GM18909 (cell line): ENCODE results near the gene ABI2.
"Not testable (repeated sequence)": the region's sequence is repeated elsewhere in the genome, so short reads cannot be mapped to it uniquely, and the experiment has no call there.

Experiments
- ATAC-seq: cut with Tn5 transposase; IDR thresholded peaks from one replicate; pipeline ENCODE4 v1.9.1; 2021; ENCODE audit warnings: mild to moderate bottlenecking; ENCODE audit not compliant: unreplicated experiment, poor library complexity

Gene ABI2

DNA sequence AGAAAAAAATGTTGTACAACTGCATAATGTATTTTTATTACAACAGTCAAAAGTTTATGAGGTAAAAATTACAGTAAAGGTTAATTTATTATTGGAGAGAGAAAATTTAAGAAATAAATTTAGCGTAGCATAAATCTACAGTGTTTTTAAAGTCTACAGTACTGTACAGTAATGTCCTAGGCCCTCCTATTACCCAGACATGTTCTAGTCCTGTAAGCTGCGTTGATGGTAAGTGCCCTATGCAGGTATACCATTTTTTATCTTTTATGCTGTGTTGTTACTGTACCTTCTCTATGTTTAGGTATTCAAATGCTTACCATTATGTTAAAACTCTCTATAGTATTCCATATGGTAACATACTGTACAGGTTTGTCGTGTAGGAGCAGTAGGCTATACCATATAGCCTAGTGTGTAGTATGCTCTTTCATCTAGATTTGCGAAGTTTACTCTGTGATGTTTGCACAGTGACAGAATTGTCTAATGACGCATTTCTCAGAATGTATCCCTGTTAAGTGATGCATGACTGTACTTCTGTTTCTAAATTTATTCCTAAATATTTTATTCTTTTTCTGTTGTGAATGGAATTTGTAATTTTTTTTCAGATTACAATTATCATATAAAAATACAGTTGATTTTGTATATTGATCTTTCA is 24.5 kb downstream of the ABI2 start:
- ATAC-seq: no peak

DNA sequence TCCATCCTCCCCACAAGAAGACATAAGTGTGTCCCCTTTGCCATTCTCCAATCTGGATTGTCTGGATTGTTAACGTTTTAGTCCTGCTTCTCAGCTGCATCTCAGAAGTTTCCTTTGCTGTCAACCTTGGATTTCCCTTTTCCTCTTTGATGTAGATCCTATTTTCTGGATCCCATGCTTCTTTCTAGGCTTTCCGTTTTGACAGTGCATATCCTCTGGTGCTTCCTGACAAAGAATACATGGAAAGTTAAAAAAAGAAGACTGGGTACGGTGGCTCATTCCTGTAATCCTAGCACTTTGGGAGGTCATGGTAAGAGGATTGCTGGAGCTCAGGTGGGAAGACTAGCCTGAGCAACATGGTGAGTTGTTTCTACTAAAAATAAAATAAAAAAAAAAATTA is 26.8 kb downstream of the ABI2 start:
- ATAC-seq: no peak

- ATAC-seq: no peak
Measured at GRCh38 chr2:203359450-203359849, 31.3 kb downstream of the ABI2 start.

DNA sequence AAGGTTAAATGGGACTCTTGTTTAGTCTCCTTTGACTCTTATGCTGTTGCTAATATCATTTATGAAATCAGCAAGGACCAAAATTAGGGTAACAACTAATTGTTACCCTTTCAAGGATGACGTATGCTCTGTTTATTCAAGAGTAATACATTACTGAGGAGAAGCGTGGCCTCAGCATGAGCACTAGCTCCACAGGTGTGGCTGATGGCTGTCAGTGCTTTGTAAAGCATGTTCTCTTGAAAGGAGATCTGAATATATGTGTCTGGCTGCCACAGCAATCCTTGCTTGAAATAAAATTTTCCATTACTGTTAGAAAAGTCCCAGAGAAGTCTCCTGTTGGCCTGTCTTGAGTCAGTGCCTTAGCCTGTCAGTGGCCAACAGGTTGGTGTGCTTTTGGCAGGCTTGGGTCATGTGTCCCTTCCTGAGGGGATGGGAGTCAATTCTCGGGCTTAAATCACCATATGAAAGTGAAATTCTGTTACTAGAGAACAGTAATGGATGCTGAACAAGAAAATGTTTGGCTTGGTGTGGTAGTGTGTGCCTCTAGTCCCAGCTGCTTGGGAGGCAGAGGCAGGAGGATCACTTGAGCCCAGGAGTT is 32.7 kb downstream of the ABI2 start:
- ATAC-seq: no peak

GRCh38 chr2:203361495-203361894 is 33.3 kb downstream of the ABI2 start:
- no peak for ATAC-seq

DNA sequence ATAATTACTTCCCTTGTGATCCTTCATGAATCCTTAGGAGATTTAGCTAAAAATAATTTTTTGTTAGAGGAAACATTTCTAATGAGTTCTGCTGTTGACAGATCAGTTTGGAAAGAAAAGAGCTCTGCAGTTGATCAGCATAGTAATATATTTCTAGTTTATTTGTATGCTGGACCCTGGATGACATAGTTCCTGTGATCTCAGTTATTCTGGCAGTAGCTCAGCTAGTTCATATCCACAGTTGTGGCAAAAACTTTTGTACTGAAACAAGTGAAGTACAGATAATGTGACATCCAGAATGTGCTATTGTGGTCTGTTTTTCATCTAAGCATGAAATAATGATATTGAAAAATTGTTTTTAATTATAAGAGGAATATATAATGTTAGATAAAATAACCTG is 33.7 kb downstream of the ABI2 start:
- ATAC-seq: no peak

DNA sequence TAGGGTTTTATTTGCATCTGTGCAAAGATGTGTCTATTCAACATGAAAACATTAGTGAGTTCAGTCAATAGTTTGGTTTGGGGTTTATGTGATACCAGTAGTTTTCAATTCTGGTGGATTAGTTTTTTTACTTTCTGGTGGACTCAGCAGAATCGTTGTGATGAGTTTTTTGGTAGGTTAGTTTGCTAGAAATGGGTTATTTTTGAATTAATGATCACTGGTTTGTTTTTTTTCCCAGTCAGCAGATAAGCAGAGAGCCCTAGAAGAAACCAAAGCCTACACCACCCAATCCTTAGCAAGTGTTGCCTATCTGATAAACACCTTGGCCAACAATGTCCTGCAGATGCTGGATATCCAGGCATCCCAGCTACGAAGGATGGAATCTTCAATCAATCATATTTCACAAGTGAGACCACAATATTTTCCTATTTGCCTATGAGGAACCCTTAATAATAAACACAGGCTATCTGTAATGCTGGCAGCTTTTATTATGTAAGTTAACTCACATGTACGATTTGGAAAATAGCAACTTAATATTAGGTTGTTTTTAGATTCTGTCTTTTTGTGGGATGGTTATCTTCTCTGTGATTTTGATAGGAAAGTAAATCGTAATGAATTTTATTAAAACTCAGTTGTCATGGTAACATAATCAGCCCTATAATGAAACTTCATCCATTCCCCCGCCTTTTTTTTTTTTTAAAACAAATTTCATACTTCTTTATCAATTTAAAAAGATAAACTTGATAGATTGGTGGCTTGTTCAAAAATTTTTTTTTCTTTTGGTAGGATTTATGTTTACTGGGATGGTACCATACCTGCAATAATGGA is 38.7 kb downstream of the ABI2 start:
- ATAC-seq: no peak

- not testable (repeated sequence) for ATAC-seq
Measured at GRCh38 chr2:203372706-203373105, 44.5 kb downstream of the ABI2 start.

DNA sequence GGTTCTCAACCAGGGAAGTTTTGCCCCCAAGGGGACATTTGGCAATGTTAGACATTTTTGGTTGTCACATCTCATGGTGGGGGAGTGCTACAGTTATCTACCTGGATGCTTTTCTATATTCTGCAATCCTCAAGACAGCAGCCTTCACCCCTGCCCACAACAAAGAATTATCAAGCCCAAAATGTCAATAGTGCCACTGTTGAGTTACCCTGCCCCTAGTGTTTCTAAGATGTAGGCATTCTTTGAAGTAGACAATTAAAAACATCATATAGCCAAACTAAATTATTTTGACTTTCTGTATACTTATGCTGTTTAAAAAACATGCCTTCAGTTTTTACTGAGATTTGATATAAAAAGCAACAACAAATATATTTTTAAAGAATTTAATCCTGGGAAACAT is 48.0 kb downstream of the ABI2 start:
- no peak for ATAC-seq

DNA sequence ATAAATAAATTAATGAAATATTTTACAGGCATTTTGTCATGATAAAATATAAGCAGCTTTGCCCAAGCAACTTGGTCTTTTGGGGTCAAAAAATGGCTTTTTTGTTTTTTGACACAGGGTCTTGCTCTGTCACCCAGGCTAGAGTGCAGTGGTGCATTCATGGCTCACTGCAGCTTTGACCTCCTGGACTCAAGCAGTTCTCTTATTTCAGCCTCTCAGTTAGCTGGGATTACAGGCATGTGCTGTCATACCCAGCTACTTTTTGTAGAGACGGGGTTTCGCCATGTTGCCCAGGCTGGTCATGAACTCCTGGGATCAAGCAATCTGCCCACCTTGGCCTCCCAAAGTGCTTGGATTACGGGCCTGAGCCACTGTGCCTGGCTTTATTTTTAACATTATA is 51.0 kb downstream of the ABI2 start:
- ATAC-seq: no peak

GRCh38 chr2:203383038-203383437 is 54.8 kb downstream of the ABI2 start:
- no peak for ATAC-seq

- ATAC-seq: not testable (repeated sequence)
Measured at GRCh38 chr2:203388153-203388552, 60.0 kb downstream of the ABI2 start.

DNA sequence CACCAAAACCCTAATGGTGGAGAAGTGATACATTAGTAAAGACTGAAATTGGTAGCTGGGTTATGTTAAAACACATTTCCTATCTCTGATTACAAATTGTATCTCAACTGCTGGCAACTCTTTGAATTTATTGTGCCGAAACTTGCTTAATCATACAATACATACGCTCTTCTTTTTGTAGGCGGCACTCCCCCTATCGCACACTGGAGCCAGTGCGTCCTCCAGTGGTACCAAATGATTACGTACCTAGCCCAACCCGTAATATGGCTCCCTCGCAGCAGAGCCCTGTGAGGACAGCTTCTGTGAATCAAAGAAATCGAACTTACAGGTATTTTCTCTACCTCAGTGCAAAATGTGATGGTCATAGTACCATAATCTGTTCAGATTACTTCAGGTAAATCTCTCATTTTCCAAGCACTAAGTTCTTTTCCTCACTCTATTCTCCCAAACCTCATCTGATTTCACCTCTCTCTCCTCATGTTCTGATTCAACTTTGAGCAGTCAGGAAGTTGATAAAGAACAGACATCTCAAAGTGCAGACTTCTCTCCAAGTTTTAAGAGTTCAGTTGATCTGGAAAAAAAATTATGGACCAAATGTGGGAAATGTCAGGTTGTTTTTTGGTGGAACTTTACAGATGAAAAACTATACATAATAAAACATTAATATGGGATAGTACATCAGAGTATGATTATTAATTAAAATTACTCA is 66.5 kb downstream of the ABI2 start:
- no peak for ATAC-seq

- no peak for ATAC-seq
Measured at GRCh38 chr2:203395858-203396257, 67.7 kb downstream of the ABI2 start.

- ATAC-seq: no peak
Measured at GRCh38 chr2:203396667-203397066, 68.5 kb downstream of the ABI2 start.

DNA sequence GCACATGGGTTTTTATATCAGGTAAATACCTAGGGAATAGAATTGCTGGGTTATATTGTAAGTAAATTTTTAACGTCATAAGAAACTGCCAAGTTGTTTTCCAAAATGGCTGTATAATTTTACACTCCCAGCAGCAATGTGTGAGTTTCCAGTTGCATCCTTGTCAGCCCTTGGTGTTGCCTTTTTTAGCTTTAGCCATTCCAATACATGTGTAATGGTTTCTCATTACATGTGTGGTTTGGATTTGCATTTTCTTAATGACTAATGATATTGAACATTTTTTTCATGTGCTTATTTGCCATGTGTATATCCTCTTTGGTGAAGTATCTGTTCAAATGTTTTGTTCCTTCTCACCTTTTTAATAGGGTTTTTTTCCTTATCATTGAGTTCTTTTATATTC is 70.8 kb downstream of the ABI2 start:
- no peak for ATAC-seq

DNA sequence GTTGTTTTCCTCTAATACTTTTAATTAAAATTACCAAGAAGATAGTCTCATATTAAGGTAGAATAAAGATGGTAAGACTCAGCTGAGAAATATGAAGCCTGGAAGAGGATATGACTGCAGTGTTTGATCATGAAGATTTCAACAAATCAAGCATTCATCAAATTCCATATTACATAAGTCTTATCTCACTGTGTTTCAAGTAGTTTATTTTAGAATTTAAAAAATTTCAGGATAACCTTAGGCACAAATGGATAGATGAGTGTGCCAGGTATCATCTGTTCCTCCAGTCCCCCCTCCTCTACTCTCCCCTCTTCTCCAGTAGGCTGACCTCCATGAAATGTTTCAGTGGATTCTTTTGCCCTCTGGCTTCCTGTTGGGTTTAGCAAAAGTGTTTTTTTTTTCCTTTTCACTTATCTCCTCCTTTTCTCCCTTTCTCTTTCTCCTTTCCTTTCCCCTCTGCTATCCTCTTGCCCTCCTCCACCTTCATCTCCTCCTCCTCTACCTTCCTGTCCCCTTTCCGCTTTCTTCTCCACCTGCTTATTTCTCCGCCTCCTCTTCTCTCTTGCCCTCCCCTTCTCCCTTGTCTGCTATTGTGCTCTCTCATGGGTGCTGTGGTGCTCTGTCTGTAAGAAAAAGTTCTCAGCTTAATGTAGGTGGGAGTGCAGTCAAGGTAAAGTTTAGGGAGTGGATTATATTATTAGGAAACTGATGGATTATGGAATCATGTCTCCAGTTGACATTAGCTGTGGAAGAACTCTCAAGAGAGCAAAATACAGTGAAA is 72.8 kb downstream of the ABI2 start:
- ATAC-seq: no peak

DNA sequence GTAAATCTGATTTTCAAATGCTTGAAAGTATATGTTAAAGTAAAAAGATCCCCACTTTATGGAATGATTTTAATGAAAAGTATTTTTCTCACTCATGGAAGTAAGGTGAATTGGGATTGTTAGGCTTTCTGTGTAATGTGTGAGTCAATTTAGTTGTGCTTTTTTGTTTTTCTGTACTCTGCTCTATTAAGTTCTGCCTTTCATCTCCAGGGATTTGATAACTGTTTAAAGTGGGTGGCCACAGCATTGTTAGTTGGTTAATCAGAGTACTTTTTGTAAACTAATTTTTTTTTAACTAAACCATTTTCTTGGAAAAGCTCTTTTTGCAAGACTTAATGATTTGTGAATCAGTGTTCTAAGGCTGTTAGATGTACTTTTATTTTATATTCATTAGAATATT is 76.8 kb downstream of the ABI2 start:
- no peak for ATAC-seq

DNA sequence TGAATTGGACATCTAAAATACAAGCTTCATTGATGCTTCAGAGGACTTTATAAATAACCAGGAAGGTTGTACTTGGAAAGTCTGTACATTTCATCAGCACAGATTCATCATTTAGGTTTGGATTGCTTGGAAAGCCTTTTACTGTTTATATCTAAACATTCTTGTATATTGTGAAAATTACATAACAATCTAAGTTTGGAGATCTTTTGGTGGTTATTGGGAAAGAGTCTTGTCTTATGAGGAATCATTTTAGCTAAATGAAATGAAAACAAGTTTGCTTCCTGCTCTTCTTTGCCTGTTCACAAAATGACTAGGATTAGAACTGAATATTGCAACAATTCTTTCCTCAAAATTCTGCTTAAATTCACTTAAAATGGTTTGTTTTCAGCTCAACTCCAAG is 79.3 kb downstream of the ABI2 start:
- no peak for ATAC-seq
